HG03139 (cell line): Measurements from ENCODE around the gene RIPOR2.
"Not testable (repeated sequence)": the region's sequence is repeated elsewhere in the genome, so short reads cannot be mapped to it uniquely, and the experiment has no call there.

Source experiments
- ATAC-seq: cut with Tn5 transposase; IDR thresholded peaks from one replicate; pipeline ENCODE4 v1.9.1; 2021; ENCODE audit not compliant: unreplicated experiment

Gene RIPOR2

GRCh38 chr6:24926647-24927046 lies 9.1 kb downstream of the RIPOR2 start:
- ATAC-seq = not testable (repeated sequence)

GRCh38 chr6:24926192-24926591 lies 9.6 kb downstream of the RIPOR2 start:
- ATAC-seq = no peak

GRCh38 chr6:24925661-24926060 lies 10.1 kb downstream of the RIPOR2 start:
- no peak for ATAC-seq

- ATAC-seq = no peak
Measured at GRCh38 chr6:24924580-24925356, 11.0 kb downstream of the RIPOR2 start.

- ATAC-seq = no peak
Measured at GRCh38 chr6:24923885-24924401, 11.8 kb downstream of the RIPOR2 start.

- no peak for ATAC-seq
Measured at GRCh38 chr6:24922814-24923213, 12.9 kb downstream of the RIPOR2 start.

- no peak for ATAC-seq
Measured at GRCh38 chr6:24922170-24922569, 13.6 kb downstream of the RIPOR2 start.

- ATAC-seq = no peak
Measured at GRCh38 chr6:24920136-24920535, 15.6 kb downstream of the RIPOR2 start.

GRCh38 chr6:24919056-24919892 lies 16.5 kb downstream of the RIPOR2 start:
- peak; percentile 53 for ATAC-seq

GRCh38 chr6:24918641-24919055 lies 17.1 kb downstream of the RIPOR2 start:
- no peak for ATAC-seq

- ATAC-seq = no peak
Measured at GRCh38 chr6:24916496-24916895, 19.3 kb downstream of the RIPOR2 start.

- no peak for ATAC-seq
Measured at GRCh38 chr6:24915641-24916040, 20.1 kb downstream of the RIPOR2 start.

GRCh38 chr6:24914082-24914481 lies 21.7 kb downstream of the RIPOR2 start:
- not testable (repeated sequence) for ATAC-seq

- no peak for ATAC-seq
Measured at GRCh38 chr6:24911796-24912382, 23.9 kb downstream of the RIPOR2 start.

- no peak for ATAC-seq
Measured at GRCh38 chr6:24910961-24911725, 24.6 kb downstream of the RIPOR2 start.

- no peak for ATAC-seq
Measured at GRCh38 chr6:24910331-24910960, 25.3 kb downstream of the RIPOR2 start.

GRCh38 chr6:24909241-24910216 lies 26.2 kb downstream of the RIPOR2 start:
- ATAC-seq = no peak

- no peak for ATAC-seq
Measured at GRCh38 chr6:24908650-24909035, 27.1 kb downstream of the RIPOR2 start.
